Common myeloid progenitor, CD34-positive (primary cell): Measurements from ENCODE around the gene OLFML2B.

Experiments
- CTCF ChIA-PET: fragments of 350-600 bp; sonication (Branson Sonifier 250); formaldehyde crosslinking; loops from one replicate; lab custom pipeline; 2021; ENCODE audit warnings: antibody characterized with exemption; lab: Charles Lee
- POLR2A ChIA-PET: fragments of 350-600 bp; sonication (Branson Sonifier 250); formaldehyde crosslinking; loops from one replicate; lab custom pipeline; 2021; ENCODE audit warnings: antibody characterized with exemption; lab: Charles Lee
- DNase-seq, 3 donors: peaks; one replicate each; pipeline versions ENCODE4 v3.0.0 to v3.0.0-alpha.2; 2013
- H3K27ac ChIP-seq, 2 experiments: 1 replicate in 1 of 2; 2 replicates in 1 of 2; pipeline ENCODE4 v1.7.0; 2013; ENCODE audit warnings: inconsistent platforms in 2 of 2, low read length in 2 of 2, mild to moderate bottlenecking in 2 of 2, low read depth in 1 of 2, moderate library complexity in 1 of 2; ENCODE audit not compliant: severe bottlenecking in 2 of 2, insufficient read depth in 1 of 2, poor library complexity in 1 of 2
- H3K27me3 ChIP-seq, 5 experiments: replicated peaks in 2 of 5; 1 replicate in 3 of 5; 2 replicates in 2 of 5; pipeline versions ENCODE4 v1.6.1 to v1.7.0; 2013; ENCODE audit warnings: low read length in 4 of 5, mild to moderate bottlenecking in 2 of 5, moderate library complexity in 2 of 5, inconsistent platforms in 1 of 5; ENCODE audit not compliant: insufficient read depth in 5 of 5, control insufficient read depth in 4 of 5
- H3K36me3 ChIP-seq, 4 experiments: 1 replicate in 2 of 4; 2 replicates in 2 of 4; pipeline versions ENCODE4 v1.6.1 to v1.7.0; 2013; ENCODE audit warnings: low read length in 3 of 4, control low read depth in 1 of 4, mild to moderate bottlenecking in 1 of 4; ENCODE audit not compliant: control insufficient read depth in 4 of 4, insufficient read depth in 4 of 4
- H3K4me1 ChIP-seq, 4 experiments: 1 replicate in 3 of 4; 2 replicates in 1 of 4; pipeline versions ENCODE4 v1.6.1 to v1.7.1; 2013; ENCODE audit warnings: low read length in 3 of 4, mild to moderate bottlenecking in 3 of 4, control low read depth in 1 of 4, inconsistent platforms in 1 of 4, moderate library complexity in 1 of 4; ENCODE audit not compliant: control insufficient read depth in 4 of 4, insufficient read depth in 4 of 4; ENCODE audit errors: control extremely low read depth in 1 of 4
- H3K4me3 ChIP-seq, 7 experiments: 1 replicate in 4 of 7; 2 replicates in 3 of 7; pipeline versions ENCODE4 v1.5.1 to v1.7.0; 2013; ENCODE audit warnings: mild to moderate bottlenecking in 7 of 7, low read length in 6 of 7, moderate library complexity in 6 of 7, inconsistent platforms in 2 of 7, low read depth in 2 of 7, control low read depth in 1 of 7; ENCODE audit not compliant: insufficient read depth in 4 of 7, control insufficient read depth in 1 of 7; ENCODE audit errors: extremely low read depth in 1 of 7
- H3K9me3 ChIP-seq, 5 experiments: 1 replicate in 4 of 5; 2 replicates in 1 of 5; pipeline versions ENCODE4 v1.6.1 to v1.7.1; 2013; ENCODE audit warnings: low read length in 4 of 5, mild to moderate bottlenecking in 2 of 5, inconsistent platforms in 1 of 5, low read depth in 1 of 5, moderate library complexity in 1 of 5; ENCODE audit not compliant: control insufficient read depth in 4 of 5, insufficient read depth in 2 of 5; ENCODE audit errors: control extremely low read depth in 1 of 5
- WGBS: methylation state at CpG from one replicate; pipeline ENCODE4 v1.1.5; 2013; ENCODE audit not compliant: insufficient coverage; 5-methylcytosine and 5-hydroxymethylcytosine counted together

The OLFML2B gene

GRCh38 chr1:161948435-161948834 is 75.2 kb downstream of the OLFML2B start:
- Histone ChIP-seq H3K4me3 (no peak overlapping the region), H3K9me3 (no peaks in the 10 kb centered on the region), H3K27ac (no peak overlapping the region), H3K36me3 (peaks cover 2 to 19% (median 9%) of the 10 kb centered on the region in 4 experiments), H3K4me1 (peaks cover 1 to 12% (median 8%) of the 10 kb centered on the region in 4 experiments), H3K27me3 (no peaks in the 10 kb centered on the region)
- WGBS: no CpG with 5 or more reads among the region's 4 CpGs
- ChIA-PET CTCF (no interaction called here), POLR2A (no interaction called here)
- peak in 2 of 3 donors; percentile 42 to 61 for DNase-seq

DNA sequence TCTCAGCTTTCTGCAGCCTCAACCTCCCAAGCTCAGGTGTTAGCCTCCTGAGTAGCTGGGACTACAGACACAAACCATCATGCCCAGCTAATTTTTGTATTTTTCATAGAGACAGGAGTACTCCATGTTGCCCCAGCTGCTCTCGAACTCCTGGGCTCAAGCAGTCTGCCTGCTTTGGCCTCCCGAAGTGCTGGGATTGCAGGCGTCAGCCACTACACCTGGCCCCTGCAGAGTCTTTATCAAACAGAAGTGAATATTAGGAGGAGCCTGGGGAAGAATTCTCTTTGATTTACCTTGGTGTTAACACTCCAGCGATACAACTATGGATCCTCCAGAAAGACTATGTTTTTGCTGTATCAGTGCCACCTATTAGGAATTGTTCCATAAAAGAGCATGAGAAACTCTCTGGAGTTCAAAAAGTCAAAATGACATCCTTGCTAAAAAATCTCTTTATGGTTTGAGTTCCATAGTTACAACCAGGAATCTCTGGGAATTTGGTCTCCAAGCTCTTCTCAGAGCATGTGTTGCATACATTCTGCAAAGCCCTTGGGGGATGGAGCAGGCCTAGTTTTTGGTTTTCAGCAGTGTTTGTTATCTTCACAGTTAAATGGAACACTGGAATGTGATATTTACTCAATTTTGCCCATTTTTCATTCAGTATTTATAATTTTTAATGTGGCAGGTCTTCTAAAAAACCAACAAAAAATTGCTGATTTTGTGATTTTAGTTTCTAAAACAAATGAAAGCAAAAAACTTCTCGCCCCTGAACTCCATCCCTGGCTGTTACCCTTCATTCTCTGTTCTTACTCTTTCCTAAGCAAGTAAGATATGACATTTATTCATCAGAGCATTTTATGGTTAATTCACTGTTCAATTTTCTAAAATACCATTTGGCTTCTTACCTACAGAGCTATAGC is 77.3 kb downstream of the OLFML2B start:
- H3K36me3 ChIP-seq: peaks cover 2 to 25% (median 18%) of the 10 kb centered on the region in 4 experiments
- DNase-seq: no peak
- H3K27me3 ChIP-seq: no peaks in the 10 kb centered on the region
- POLR2A ChIA-PET: interaction anchor here (0.6 kb wide), 1 partner anchor 405 kb away, joined by 3 read pairs; no protein-coding TSS in a partner anchor
- whole genome bisulfite sequencing: 97% methylated on average over 4 of the region's 5 CpGs
- no peak overlapping the region for H3K4me3 ChIP-seq
- no peaks in the 10 kb centered on the region for H3K9me3 ChIP-seq
- H3K4me1 ChIP-seq: peaks cover 0 to 7% (median 2%) of the 10 kb centered on the region in 4 experiments
- peak overlapping the region in 1 of 2 experiments; percentile 8 for H3K27ac ChIP-seq
- CTCF ChIA-PET: no interaction called here

- WGBS: 90% methylated on average over 2 of the region's 3 CpGs
- Histone ChIP-seq H3K27me3 (no peaks in the 10 kb centered on the region), H3K9me3 (no peaks in the 10 kb centered on the region), H3K4me1 (peaks cover 0 to 7% (median 2%) of the 10 kb centered on the region in 4 experiments), H3K4me3 (no peak overlapping the region), H3K27ac (no peak overlapping the region), H3K36me3 (peaks cover 2 to 31% (median 18%) of the 10 kb centered on the region in 4 experiments)
- ChIA-PET POLR2A (interaction anchor here (0.6 kb wide), 1 partner anchor 406 kb away, joined by 3 read pairs; no protein-coding TSS in a partner anchor), CTCF (no interaction called here)
- DNase-seq: no peak
Observed at GRCh38 chr1:161945306-161946060, 78.2 kb downstream of the OLFML2B start.

- peaks cover 2 to 31% (median 18%) of the 10 kb centered on the region in 4 experiments for H3K36me3 ChIP-seq
- ChIA-PET POLR2A (no interaction called here), CTCF (interaction anchor here (0.6 kb wide), 1 partner anchor 35 kb away, joined by 4 read pairs; no protein-coding TSS in a partner anchor)
- H3K27ac ChIP-seq: no peak overlapping the region
- H3K4me3 ChIP-seq: no peak overlapping the region
- H3K27me3 ChIP-seq: no peaks in the 10 kb centered on the region
- peaks cover 0 to 7% (median under 1%) of the 10 kb centered on the region in 4 experiments for H3K4me1 ChIP-seq
- no peaks in the 10 kb centered on the region for H3K9me3 ChIP-seq
- no peak for DNase-seq
- no CpG with 5 or more reads among the region's 2 CpGs for WGBS
Observed at GRCh38 chr1:161944381-161944780, 79.3 kb downstream of the OLFML2B start.

DNA sequence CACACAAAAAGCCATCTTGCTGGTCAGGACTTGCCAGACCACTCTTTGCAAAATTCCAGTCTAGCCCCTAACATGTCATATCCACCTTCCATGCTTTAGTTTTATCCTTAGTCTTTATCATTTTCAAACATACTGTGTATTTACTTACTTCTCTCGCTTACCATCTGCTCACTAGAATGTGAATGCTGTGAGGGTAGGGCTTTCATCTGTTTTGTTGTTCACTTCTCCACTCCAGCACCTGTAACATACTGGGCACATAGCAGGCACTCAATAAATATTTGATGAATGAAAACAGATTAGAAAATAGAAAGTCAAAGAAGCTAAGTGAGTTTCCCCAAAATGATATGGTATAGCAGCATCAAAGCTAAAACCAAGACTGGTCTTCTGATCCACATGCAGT is 79.9 kb downstream of the OLFML2B start:
- Histone ChIP-seq H3K27ac (no peak overlapping the region), H3K36me3 (peaks cover 2 to 26% (median 19%) of the 10 kb centered on the region in 4 experiments), H3K9me3 (no peaks in the 10 kb centered on the region), H3K27me3 (no peaks in the 10 kb centered on the region), H3K4me1 (peaks cover 0 to 3% (median 0%) of the 10 kb centered on the region in 4 experiments), H3K4me3 (no peak overlapping the region)
- ChIA-PET CTCF (interaction anchor here (0.6 kb wide), 1 partner anchor 35 kb away, joined by 4 read pairs; no protein-coding TSS in a partner anchor), POLR2A (no interaction called here)
- WGBS: no CpG with 5 or more reads among the region's 1 CpG
- no peak for DNase-seq

DNA sequence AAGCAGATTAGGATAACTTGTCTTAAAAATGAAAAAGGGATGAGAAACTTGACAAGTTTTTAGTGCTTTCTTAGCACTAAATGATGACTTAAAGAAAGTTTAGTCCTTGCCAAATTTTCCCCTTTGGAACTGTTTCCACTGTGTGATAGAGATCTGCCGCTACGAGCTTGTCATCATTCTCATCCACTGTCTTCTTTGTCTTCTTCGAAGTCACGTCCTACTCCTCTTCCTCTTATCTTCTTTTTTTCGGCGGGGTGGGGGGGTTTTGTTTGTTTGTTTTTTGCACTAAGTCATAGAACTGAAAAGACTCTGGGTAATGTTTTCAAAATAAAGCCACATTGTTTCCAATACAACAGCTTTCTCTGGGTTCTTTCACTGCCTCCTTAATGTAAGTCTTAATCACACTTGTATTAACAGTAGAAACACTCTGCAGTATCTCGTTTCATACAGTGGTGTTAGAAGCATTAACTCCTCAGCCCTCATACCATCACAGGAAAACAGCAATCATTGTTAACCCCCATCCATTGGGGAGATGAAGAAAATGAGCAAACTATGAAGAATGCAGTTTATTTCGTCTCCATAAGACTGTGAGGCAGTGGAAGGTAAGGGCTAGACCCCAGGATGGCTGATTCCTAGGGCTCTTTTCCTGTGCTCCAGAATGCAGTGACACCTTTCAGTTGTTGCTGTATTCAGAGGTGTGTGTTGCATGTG is 81.8 kb downstream of the OLFML2B start:
- ChIA-PET CTCF (interaction anchor here (1.2 kb wide), 1 partner anchor 13 kb away, joined by 4 read pairs; no protein-coding TSS in a partner anchor), POLR2A (no interaction called here)
- no peaks in the 10 kb centered on the region for H3K4me1 ChIP-seq
- H3K4me3 ChIP-seq: no peak overlapping the region
- no peak for DNase-seq
- H3K27me3 ChIP-seq: no peaks in the 10 kb centered on the region
- peaks cover 5 to 25% (median 19%) of the 10 kb centered on the region in 4 experiments for H3K36me3 ChIP-seq
- H3K27ac ChIP-seq: no peak overlapping the region
- no peaks in the 10 kb centered on the region for H3K9me3 ChIP-seq
- 100% methylated on average over 1 of the region's 8 CpGs for WGBS
